Left lobe of liver (tissue), 2 donors: ENCODE data around the gene PARP2. TPM values are rescaled to one million over a fixed set of nuclear protein-coding genes. Genes with fewer than 3 reads are reported as not detected.

Experiments
- ATAC-seq: fragments of 200-7000 bp; cut with Tn5 transposase; one replicate; pipeline ENCODE4 v1.9.1; 2020; ENCODE audit warnings: mild to moderate bottlenecking, moderate library complexity
- DNase-seq: peaks from one replicate; pipeline ENCODE4 v3.0.0-alpha.2; 2020; ENCODE audit warnings: low spot score
- total RNA-seq: library from RNA; stranded (reverse); gene quantifications from one replicate; pipeline ENCODE4 v1.2.1, GENCODE V29; 2021
- donor health status: DM: no; HTN: no; CAD: no; lungs with moderate emphysema.
- donor health status: DM: no; HTN: yes; CAD: no.

Gene PARP2
- total RNA-seq, 1 donor from 2014 or later = 8.9 TPM

- DNase-seq (no peak), ATAC-seq (no peak)
Observed at GRCh38 chr14:20397511-20397910, 54.1 kb downstream of the PARP2 start.

GRCh38 chr14:20400589-20400964 is 57.1 kb downstream of the PARP2 start:
- ATAC-seq (no peak), DNase-seq (no peak)

DNA sequence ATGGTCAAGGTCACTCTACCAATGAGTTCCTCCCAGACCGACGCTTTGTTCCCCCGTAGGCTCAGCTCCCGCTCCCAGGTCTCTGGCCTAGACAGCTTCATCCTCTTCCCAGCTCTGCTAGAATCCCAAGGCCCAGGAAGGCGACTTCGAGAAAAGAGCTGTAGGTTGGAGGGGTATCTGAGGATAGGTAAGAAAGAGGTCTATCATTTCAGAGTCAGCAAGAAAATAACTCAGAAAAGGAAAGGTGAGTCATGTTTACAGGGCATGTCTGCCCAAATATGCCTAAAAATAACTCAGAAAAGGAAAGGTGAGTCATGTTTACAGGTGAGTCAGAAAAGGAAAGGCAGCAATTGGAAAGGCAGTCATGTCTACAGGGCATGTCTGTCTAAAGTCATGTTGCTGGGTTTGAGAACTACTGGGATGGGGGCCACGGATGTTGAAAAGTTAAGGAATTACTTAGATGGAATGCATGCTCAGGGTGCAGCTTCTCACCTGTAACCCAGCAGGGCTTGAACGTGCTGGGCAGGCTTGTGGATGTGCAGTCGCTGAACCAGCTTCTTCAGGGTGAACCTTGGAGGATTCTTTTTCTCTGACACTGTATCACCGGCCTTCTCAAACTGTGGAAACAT is 57.6 kb downstream of the PARP2 start:
- DNase-seq (no peak), ATAC-seq (no peak)

- no peak for ATAC-seq
- DNase-seq = no peak
Observed at GRCh38 chr14:20403521-20403920, 60.1 kb downstream of the PARP2 start.

Other genes with a start within 250 kb of the PARP2 start
- gene OR4K17, start 232.9 kb upstream of the PARP2 start, total RNA-seq = not detected
- gene OR4N5, start 204.8 kb upstream of the PARP2 start, total RNA-seq = not detected
- not detected for gene OR11G2, start 152.7 kb upstream of the PARP2 start, total RNA-seq
- gene OR11H6, start 119.9 kb upstream of the PARP2 start, total RNA-seq = not detected
- not detected for gene OR11H7, start 114.7 kb upstream of the PARP2 start, total RNA-seq
- not detected for gene OR11H4, start 104.3 kb upstream of the PARP2 start, total RNA-seq
- 4.3 TPM for gene TTC5, start 37.7 kb upstream of the PARP2 start, total RNA-seq
- 30.5 TPM for gene CCNB1IP1, start 10.4 kb upstream of the PARP2 start, total RNA-seq
- 14.9 TPM for gene TEP1, start 69.9 kb downstream of the PARP2 start, total RNA-seq
- 0.20 TPM for gene KLHL33, start 92.5 kb downstream of the PARP2 start, total RNA-seq
- 11.5 TPM for gene OSGEP, start 111.2 kb downstream of the PARP2 start, total RNA-seq
- 50.9 TPM for gene APEX1, start 111.6 kb downstream of the PARP2 start, total RNA-seq
- 11.7 TPM for gene PIP4P1, start 117.8 kb downstream of the PARP2 start, total RNA-seq
- gene PNP, start 125.8 kb downstream of the PARP2 start, total RNA-seq = 45.0 TPM
- 0.91 TPM for gene RNASE10, start 161.9 kb downstream of the PARP2 start, total RNA-seq
- not detected for gene RNASE9, start 217.4 kb downstream of the PARP2 start, total RNA-seq
- gene RNASE11, start 244.4 kb downstream of the PARP2 start, total RNA-seq = not detected
- not detected for gene RNASE12, start 247.7 kb downstream of the PARP2 start, total RNA-seq